Right atrium auricular region (tissue), 2 donors: ENCODE measurements around the gene PM20D1. TPM values are rescaled to one million over a fixed set of nuclear protein-coding genes. Genes with fewer than 3 reads are reported as not detected.

ENCODE experiments used
- DNase-seq: peaks from one replicate; pipeline ENCODE4 v3.0.0-alpha.2; 2019; ENCODE audit warnings: low spot score
- H3K27ac ChIP-seq, 2 donors: fragments of 200-600 bp; sonication (generic); 1 replicate in 1 of 2; 2 replicates in 1 of 2; pipeline ENCODE4 v1.5.1; 2016 to 2019
- H3K27me3 ChIP-seq, 2 donors: fragments of 200-600 bp; sonication (generic); one replicate each; pipeline versions ENCODE4 v1.5.1 to v1.6.0; 2017 to 2019
- H3K36me3 ChIP-seq: fragments of 200-600 bp; sonication (generic); one replicate; pipeline ENCODE4 v1.5.1; 2016
- H3K4me1 ChIP-seq, 2 donors: fragments of 200-600 bp; sonication (generic); one replicate each; pipeline versions ENCODE4 v1.5.1 to v1.6.0; 2017 to 2019
- H3K4me3 ChIP-seq, 2 donors: fragments of 200-600 bp; sonication (generic); 1 replicate in 1 of 2; 2 replicates in 1 of 2; pipeline ENCODE4 v1.5.1; 2017 to 2019; ENCODE audit warnings: mild to moderate bottlenecking in 1 of 2, moderate library complexity in 1 of 2
- H3K9me3 ChIP-seq, 2 donors: fragments of 200-600 bp; sonication (generic); one replicate each; pipeline ENCODE4 v1.5.1; 2019
- CTCF ChIP-seq, 2 donors: fragments of 200-600 bp; sonication (generic); IDR thresholded peaks; one replicate each; pipeline ENCODE4 v1.5.1; 2019; ENCODE audit warnings: antibody characterized with exemption in 2 of 2
- total RNA-seq, 2 donors: library from RNA; depleted of rRNA; stranded (reverse); fragments of >200 nt; gene quantifications; one replicate each; pipeline ENCODE4 v1.1.0, GENCODE V29; 2016

PM20D1 gene
- total RNA-seq, 2 donors from 2014 or later, result 1.2 to 1.4 TPM

GRCh38 chr1:205811660-205812059 is 38.3 kb downstream of the PM20D1 start:
- Histone ChIP-seq H3K27ac (peak overlapping the region; percentile 93 to 97), H3K4me3 (peak overlapping the region; percentile 76 to 97), H3K4me1 (peaks cover 0 to 49% of the 10 kb centered on the region in 2 donors), H3K9me3 (no peaks in the 10 kb centered on the region), H3K36me3 (peaks cover 29% of the 10 kb centered on the region), H3K27me3 (no peaks in the 10 kb centered on the region)
- TF ChIP-seq CTCF (IDR thresholded peaks at IDR 0.05), result no peak
- DNase-seq, result no peak

DNA sequence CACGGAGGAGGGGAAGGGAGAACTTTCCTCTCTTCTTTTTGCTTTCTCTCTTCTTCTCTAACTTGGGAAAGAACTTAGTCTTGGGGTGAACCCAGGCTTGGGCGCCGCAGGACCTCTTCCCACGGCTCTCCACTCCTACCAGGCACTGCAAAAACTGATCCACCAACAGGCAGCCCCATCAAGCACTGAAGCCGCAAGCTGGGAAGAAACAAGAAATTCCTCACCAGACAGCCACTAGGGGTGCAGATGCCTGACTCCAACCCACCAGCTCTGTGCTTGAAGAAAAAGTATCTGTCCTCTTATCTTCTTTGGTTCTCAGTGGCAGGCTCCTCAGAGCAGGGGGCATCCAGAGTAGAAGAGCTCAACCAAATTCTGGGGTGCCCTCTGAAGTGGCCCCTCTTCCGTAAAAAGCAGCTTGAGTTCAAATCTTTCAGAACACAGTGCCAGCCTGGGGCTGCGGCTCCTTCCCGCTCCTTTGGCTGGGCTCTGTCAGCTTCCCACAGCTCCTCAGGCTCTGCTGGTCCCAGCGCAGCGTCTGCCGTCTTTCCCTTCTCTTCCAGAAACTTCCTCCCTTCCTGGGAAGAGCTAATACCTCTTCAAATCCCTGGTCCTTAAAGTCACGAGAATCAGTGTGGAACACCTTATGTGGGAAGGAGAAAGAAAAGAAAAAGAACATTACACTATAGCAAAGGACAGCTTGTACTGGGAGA is 39.3 kb downstream of the PM20D1 start:
- DNase-seq, result no peak
- Histone ChIP-seq H3K36me3 (peaks cover 29% of the 10 kb centered on the region), H3K4me3 (peak overlapping the region; percentile 76 to 97), H3K27ac (peak overlapping the region; percentile 93 to 97), H3K4me1 (peaks cover 0 to 60% of the 10 kb centered on the region in 2 donors), H3K9me3 (no peaks in the 10 kb centered on the region), H3K27me3 (no peaks in the 10 kb centered on the region)
- peak in 1 of 2 donors; percentile 32 for TF ChIP-seq CTCF (IDR thresholded peaks at IDR 0.05)

DNA sequence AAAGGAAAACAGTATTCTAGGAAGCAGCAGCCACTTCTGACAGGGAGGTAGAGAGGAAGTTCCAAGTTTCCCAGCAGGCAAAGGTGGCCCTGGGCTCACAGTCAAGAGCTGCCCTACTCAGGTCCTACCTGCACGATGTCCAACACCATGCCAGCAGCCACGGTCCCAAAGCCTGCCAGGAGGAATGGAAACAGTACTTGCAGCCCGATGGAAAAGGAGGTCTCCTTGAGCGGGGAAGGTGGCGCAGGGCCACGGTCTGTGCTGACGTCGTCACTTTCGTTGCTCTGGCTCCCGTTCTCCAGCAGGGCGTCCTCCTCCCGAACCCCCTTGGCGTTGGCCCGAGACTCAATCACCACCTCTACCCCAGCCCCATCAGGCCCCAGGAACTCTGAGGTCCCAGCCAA is 40.0 kb downstream of the PM20D1 start:
- peak overlapping the region; percentile 93 to 97 for H3K27ac ChIP-seq

GRCh38 chr1:205809469-205809868 is 40.5 kb downstream of the PM20D1 start:
- DNase-seq, result no peak

More for the DNA sequence above, 40.0 kb downstream of the PM20D1 start:
- peaks cover 0 to 67% of the 10 kb centered on the region in 2 donors for H3K4me1 ChIP-seq
- H3K4me3 ChIP-seq, result peak overlapping the region; percentile 76 to 97
- no peaks in the 10 kb centered on the region for H3K27me3 ChIP-seq
- TF ChIP-seq CTCF (IDR thresholded peaks at IDR 0.05), result no peak
- no peak for DNase-seq
- peaks cover 29% of the 10 kb centered on the region for H3K36me3 ChIP-seq
- H3K9me3 ChIP-seq, result no peaks in the 10 kb centered on the region

DNA sequence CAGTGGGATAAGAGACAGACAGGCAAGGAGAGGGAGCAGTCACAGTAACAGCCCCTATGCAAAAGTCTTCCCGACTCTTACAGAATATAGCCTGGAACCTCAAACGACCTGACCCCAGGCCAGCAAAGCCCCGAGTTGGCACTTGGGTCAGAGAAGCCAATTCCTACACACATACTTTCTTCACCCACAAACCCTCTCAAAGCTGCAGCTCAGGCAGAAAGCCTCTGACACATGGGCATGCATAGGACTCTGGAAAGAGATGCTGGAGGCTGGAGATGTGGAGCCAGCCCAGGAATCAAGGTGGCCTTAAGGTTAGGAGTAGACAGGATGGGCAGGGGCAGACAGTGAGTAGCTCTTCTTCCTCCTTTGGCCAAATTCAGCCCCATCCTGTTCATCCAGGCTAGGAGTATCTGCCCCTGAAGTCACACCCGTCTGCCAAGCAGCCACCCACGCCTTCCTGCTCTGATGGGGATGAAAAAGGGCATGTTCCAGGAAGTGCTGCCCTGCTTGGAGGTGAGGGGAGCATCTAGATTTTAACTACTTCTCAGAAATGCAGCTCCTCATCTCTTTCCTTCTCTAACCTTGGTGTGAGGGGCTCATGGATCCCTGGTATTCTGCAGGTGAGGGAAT is 44.7 kb downstream of the PM20D1 start:
- Histone ChIP-seq H3K36me3 (peaks cover 30% of the 10 kb centered on the region), H3K27me3 (no peaks in the 10 kb centered on the region), H3K27ac (peak overlapping the region in 1 of 2 donors; percentile 13), H3K4me1 (peaks cover 0 to 79% of the 10 kb centered on the region in 2 donors), H3K4me3 (no peak overlapping the region), H3K9me3 (no peaks in the 10 kb centered on the region)
- no peak for DNase-seq
- no peak for TF ChIP-seq CTCF (IDR thresholded peaks at IDR 0.05)

More at GRCh38 chr1:205809469-205809868, 40.5 kb downstream of the PM20D1 start:
- H3K27ac ChIP-seq, result peak overlapping the region; percentile 93 to 97
- no peak for TF ChIP-seq CTCF (IDR thresholded peaks at IDR 0.05)
- peak overlapping the region; percentile 76 to 97 for H3K4me3 ChIP-seq
- H3K4me1 ChIP-seq, result peaks cover 0 to 71% of the 10 kb centered on the region in 2 donors
- no peaks in the 10 kb centered on the region for H3K9me3 ChIP-seq
- H3K36me3 ChIP-seq, result peaks cover 29% of the 10 kb centered on the region
- H3K27me3 ChIP-seq, result no peaks in the 10 kb centered on the region
